IMR-90 (cell line): Measurements from ENCODE around the gene B2M. TPM values are rescaled to one million over a fixed set of nuclear protein-coding genes. Genes with fewer than 3 reads are reported as not detected.

Experiments
- ATAC-seq: fragments of 200-7000 bp; cut with Tn5 transposase; 2 replicates; pipeline ENCODE4 v1.9.1; 2020; ENCODE audit warnings: low read depth, mild to moderate bottlenecking, moderate library complexity
- BruUV-seq: library from RNA; stranded (reverse); fragments of 400-500 nt; replicated peaks from 2 replicates; lab custom pipeline; 2021; lab: Mats Ljungman, UMichigan
- CTCF ChIA-PET: fragments of 300-600 bp; formaldehyde crosslinking; extraction: SDS; loops from one replicate; lab custom pipeline; 2021; ENCODE audit warnings: antibody characterized with exemption; lab: Yijun Ruan, JAX
- POLR2A ChIA-PET: fragments of 300-600 bp; sonication (Branson Sonifier 250); formaldehyde crosslinking; loops from one replicate; lab custom pipeline; 2022; ENCODE audit warnings: antibody characterized with exemption; ENCODE audit not compliant: unreplicated experiment; lab: Charles Lee
- DNase-seq: peaks from one replicate; pipeline ENCODE4 v3.0.0; 2013
- H2AFZ ChIP-seq: replicated peaks from 2 replicates; pipeline ENCODE3; 2013; ENCODE audit warnings: low read length, mild to moderate bottlenecking; ENCODE audit not compliant: poor library complexity
- H2AK5ac ChIP-seq: 2 replicates; pipeline ENCODE4 v1.6.1; 2013; ENCODE audit warnings: low read depth, low read length, inconsistent platforms
- H2AK9ac ChIP-seq: replicated peaks from 2 replicates; pipeline ENCODE3; 2013; ENCODE audit warnings: mild to moderate bottlenecking, low read depth, low read length, moderate library complexity; ENCODE audit not compliant: poor library complexity
- H2BK120ac ChIP-seq: 2 replicates; pipeline ENCODE4 v1.6.1; 2013; ENCODE audit warnings: low read depth, low read length, inconsistent platforms
- H2BK15ac ChIP-seq: 3 replicates; pipeline ENCODE4 v1.6.1; 2013; ENCODE audit warnings: low read depth, low read length, inconsistent platforms
- H2BK20ac ChIP-seq: 2 replicates; pipeline ENCODE4 v1.6.1; 2013; ENCODE audit warnings: low read depth, mild to moderate bottlenecking, inconsistent platforms, low read length, moderate library complexity
- H2BK5ac ChIP-seq: 2 replicates; pipeline ENCODE4 v1.6.1; 2013; ENCODE audit warnings: mild to moderate bottlenecking, low read depth, low read length, inconsistent platforms; ENCODE audit not compliant: poor library complexity, severe bottlenecking
- H3K14ac ChIP-seq: replicated peaks from 2 replicates; pipeline ENCODE4 v1.6.1; 2013; ENCODE audit warnings: low read depth, low read length, inconsistent platforms
- H3K18ac ChIP-seq: 2 replicates; pipeline ENCODE4 v1.6.1; 2013; ENCODE audit warnings: low read depth, low read length, control low read depth
- H3K23ac ChIP-seq: 2 replicates; pipeline ENCODE4 v1.6.1; 2013; ENCODE audit warnings: low read depth, low read length, inconsistent platforms
- H3K27ac ChIP-seq: 2 replicates; pipeline ENCODE4 v1.5.1; 2013; ENCODE audit warnings: mild to moderate bottlenecking, control low read depth, low read length; ENCODE audit not compliant: insufficient read depth
- H3K27me3 ChIP-seq: 2 replicates; pipeline ENCODE4 v1.6.1; 2013; ENCODE audit warnings: low read length; ENCODE audit not compliant: control insufficient read depth, insufficient read depth
- H3K36me3 ChIP-seq: 2 replicates; pipeline ENCODE4 v1.6.1; 2013; ENCODE audit warnings: low read length, mixed read lengths; ENCODE audit not compliant: control insufficient read depth, insufficient read depth
- H3K4ac ChIP-seq: 2 replicates; pipeline ENCODE4 v1.6.1; 2013; ENCODE audit warnings: low read depth, low read length, inconsistent platforms
- H3K4me1 ChIP-seq: 2 replicates; pipeline ENCODE4 v1.6.1; 2013; ENCODE audit warnings: low read length, mixed read lengths; ENCODE audit not compliant: control insufficient read depth, insufficient read depth
- H3K4me2 ChIP-seq: 2 replicates; pipeline ENCODE4 v1.6.1; 2013; ENCODE audit warnings: low read depth, mild to moderate bottlenecking, control low read depth, low read length, moderate library complexity
- H3K4me3 ChIP-seq: 2 replicates; pipeline ENCODE4 v1.5.1; 2013; ENCODE audit warnings: low read depth, mild to moderate bottlenecking, control low read depth, low read length, moderate library complexity; ENCODE audit not compliant: insufficient read depth
- H3K56ac ChIP-seq: 2 replicates; pipeline ENCODE4 v1.6.1; 2013; ENCODE audit warnings: low read length, inconsistent platforms; ENCODE audit not compliant: insufficient read depth; ENCODE audit errors: extremely low read depth
- H3K79me1 ChIP-seq, 2 experiments: 2 replicates each; pipeline ENCODE4 v1.6.1; 2013; ENCODE audit warnings: low read length in 2 of 2, inconsistent platforms in 1 of 2, low read depth in 1 of 2
- H3K9ac ChIP-seq: 2 replicates; pipeline ENCODE4 v1.6.1; 2013; ENCODE audit warnings: low read depth, low read length, control low read depth
- H3K9me1 ChIP-seq: 2 replicates; pipeline ENCODE4 v1.6.1; 2013; ENCODE audit warnings: low read length, inconsistent platforms; ENCODE audit not compliant: insufficient read depth
- H3K9me3 ChIP-seq: 2 replicates; pipeline ENCODE4 v1.6.1; 2013; ENCODE audit warnings: low read length; ENCODE audit not compliant: control insufficient read depth, insufficient read depth
- H4K20me1 ChIP-seq: 2 replicates; pipeline ENCODE4 v1.6.1; 2013; ENCODE audit warnings: low read length, inconsistent platforms; ENCODE audit not compliant: insufficient read depth
- H4K5ac ChIP-seq: 2 replicates; pipeline ENCODE4 v1.6.1; 2013; ENCODE audit warnings: mild to moderate bottlenecking, low read depth, low read length, control low read depth
- H4K8ac ChIP-seq, 2 experiments: 2 replicates each; pipeline ENCODE4 v1.6.1; 2013; ENCODE audit warnings: low read depth in 2 of 2, low read length in 2 of 2, control low read depth in 1 of 2, inconsistent platforms in 1 of 2
- H4K91ac ChIP-seq: 2 replicates; pipeline ENCODE4 v1.6.1; 2013; ENCODE audit warnings: low read depth, low read length, inconsistent platforms; ENCODE audit not compliant: insufficient read depth
- BHLHE40 ChIP-seq: fragments of 150-350 bp; IDR thresholded peaks from 2 replicates; pipeline ENCODE4 v1.6.1; 2016; ENCODE audit warnings: mild to moderate bottlenecking, low read depth, low read length
- CTCF ChIP-seq: conservative IDR thresholded peaks from 2 replicates; pipeline ENCODE4 v1.5.1; 2012; ENCODE audit warnings: mild to moderate bottlenecking, low read depth, low read length, improper control_type of control experiment
- MAFK ChIP-seq: IDR thresholded peaks from 2 replicates; pipeline ENCODE4 v1.6.1; 2012; ENCODE audit warnings: low read depth, low read length, improper control_type of control experiment
- SMC3 ChIP-seq: fragments of 150-350 bp; IDR thresholded peaks from 2 replicates; pipeline ENCODE4 v1.6.1; 2016; ENCODE audit warnings: low read depth, mild to moderate bottlenecking, antibody characterized with exemption, low read length, moderate library complexity
- WGBS, 2 experiments: methylation state at CpG; one replicate each; pipeline versions ENCODE4 v1.1.5 to v1.1.7; 2013; ENCODE audit warnings: missing lambda C conversion rate in 2 of 2; ENCODE audit not compliant: insufficient read length in 1 of 2; ENCODE audit errors: extremely low coverage in 2 of 2; 5-methylcytosine and 5-hydroxymethylcytosine counted together
- dilution Hi-C: fragments of 300-500 bp; cut with HindIII; formaldehyde crosslinking; loops from one replicate; pipeline ENCODE4 v1.14.3; 2018; ENCODE audit warnings: low sequenced_read_pairs; ENCODE audit not compliant: unreplicated experiment
- in situ Hi-C: fragments of 300-500 bp; cut with MboI; formaldehyde crosslinking; loops from 3 replicates; pipeline ENCODE4 v1.14.3; 2019; ENCODE audit warnings: low sequenced_read_pairs, inconsistent platforms, mixed read lengths
- intact Hi-C: fragments of 100-400 bp; cut with micrococcal nuclease; formaldehyde crosslinking; loops from 2 replicates; pipeline ENCODE4 v1.10.0; 2022
- polyA plus RNA-seq, 3 experiments: library from polyadenylated mRNA; depleted of rRNA; stranded (reverse); fragments of >200 nt; gene quantifications; 2 replicates each; pipeline ENCODE4 v1.2.3, GENCODE V29; 2012; ENCODE audit warnings: low replicate concordance in 1 of 3
- total RNA-seq: library from RNA; depleted of rRNA; stranded (reverse); fragments of >200 nt; gene quantifications from 2 replicates; pipeline ENCODE4 v1.2.3, GENCODE V29; 2012

The B2M gene
- total and polyA plus RNA-seq, 2 of the 4 experiments (the other 2 are of a cell fraction): 895 to 3,394 TPM

DNA sequence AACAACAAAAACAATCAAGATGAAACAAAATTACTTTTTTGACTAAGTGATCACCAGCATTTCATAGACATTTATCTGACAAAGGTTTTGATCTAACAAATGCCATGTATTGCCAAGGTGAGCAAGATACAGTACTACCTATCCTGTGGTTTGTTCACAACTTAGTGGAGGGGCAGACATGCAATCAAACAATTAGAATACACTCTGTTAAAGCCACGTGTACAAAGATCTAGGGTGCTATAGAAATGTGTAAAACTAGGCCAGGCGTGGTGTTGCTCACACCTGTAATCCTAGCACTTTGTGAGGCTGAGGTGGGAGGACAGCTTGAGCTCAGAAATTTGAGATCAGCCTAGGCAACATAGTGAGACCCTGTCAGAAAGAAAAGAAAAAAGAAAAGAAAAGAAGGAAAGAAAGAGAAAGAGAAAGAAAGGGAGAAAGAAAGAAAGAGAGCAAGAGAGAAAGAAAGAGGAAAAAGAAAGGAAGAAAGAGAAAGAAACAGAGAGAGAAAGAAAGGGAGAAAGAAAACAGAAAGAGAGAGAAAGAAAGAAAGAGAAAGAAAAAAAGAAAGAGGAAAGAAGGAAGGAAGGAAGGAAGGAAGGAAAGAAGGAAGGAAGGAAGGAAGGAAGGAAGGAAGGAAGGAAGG, 23.6 kb downstream of the B2M start:
- ATAC-seq (no peak), DNase-seq (no peak)
- Histone ChIP-seq H3K56ac (no peak overlapping the region), H3K23ac (peak overlapping the region; percentile 56; the same call in 1 of the 2 replicates), H3K14ac (no peak overlapping the region), H3K79me1 (peaks cover 0 to 16% of the 10 kb centered on the region in 2 experiments; a peak in 1 of 4 replicates), H3K4ac (0 out of 2 replicates have a peak overlapping the region, but pooled peaks have one; percentile 1), H3K4me1 (peaks cover 6% of the 10 kb centered on the region), H2BK15ac (no peak overlapping the region; the same call in 2 of the 3 replicates), H3K27me3 (no peaks in the 10 kb centered on the region), H3K9me3 (no peaks in the 10 kb centered on the region), H3K36me3 (peaks cover 3% of the 10 kb centered on the region; the same call in 1 of the 2 replicates), H2BK120ac (no peak overlapping the region), H3K9ac (no peak overlapping the region), H2BK20ac (no peak overlapping the region; the same call in 1 of the 2 replicates), H4K91ac (no peak overlapping the region), H2AFZ (peak overlapping the region; percentile 58), H2AK5ac (no peak overlapping the region), H3K27ac (no peak overlapping the region), H3K4me3 (no peak overlapping the region), H4K20me1 (no peaks in the 10 kb centered on the region), H4K8ac (peak overlapping the region in 1 of 2 experiments; percentile 53; a peak in 1 of 4 replicates), H4K5ac (peak overlapping the region; percentile 52; the same call in 1 of the 2 replicates), H3K9me1 (peaks cover 4% of the 10 kb centered on the region; the same call in 1 of the 2 replicates), H2AK9ac (no peak overlapping the region), H3K18ac (no peak overlapping the region), H2BK5ac (no peak overlapping the region), H3K4me2 (0 out of 2 replicates have a peak overlapping the region, but pooled peaks have one; percentile 23)
- WGBS, 2 experiments: no CpG with 5 or more reads among the region's 2 CpGs
- no TSS peak for BruUV-seq
- in situ Hi-C loops (loop anchor here (5.0 kb wide), 2 partner anchors 68 to 153 kb away; no protein-coding TSS in a partner anchor), dilution Hi-C loops (no loop called here), intact Hi-C loops (loop anchor here (5.0 kb wide), 1 partner anchor 143 kb away; no protein-coding TSS in a partner anchor)
- TF ChIP-seq BHLHE40 (no peak), CTCF (no peak), MAFK (no peak), SMC3 (no peak)
- POLR2A ChIA-PET: interaction anchor here (1.2 kb wide), 1 partner anchor 24 kb away, joined by 5 read pairs; the partner anchor contains the start of genes B2M and PATL2
- CTCF ChIA-PET: interaction anchor here (0.8 to 2.7 kb wide), 5 partner anchors 16 to 71 kb away, joined by 3 to 16 read pairs (median 4); partner anchors contain the start of genes B2M, PATL2 and SPG11
